Panc1 (cell line): ENCODE data around the gene POM121. TPM values are rescaled to one million over a fixed set of nuclear protein-coding genes. Genes with fewer than 3 reads are reported as not detected.
"Not testable (repeated sequence)": the region's sequence is repeated elsewhere in the genome, so short reads cannot be mapped to it uniquely, and the experiment has no call there.

Experiments used
- ATAC-seq: fragments of 200-7000 bp; cut with Tn5 transposase; 2 replicates; pipeline ENCODE4 v1.9.1; 2020; ENCODE audit warnings: mild to moderate bottlenecking, moderate library complexity
- BruUV-seq: library from RNA; stranded (reverse); fragments of 400-500 nt; replicated peaks from 2 replicates; lab custom pipeline; 2021; lab: Mats Ljungman, UMichigan
- CTCF ChIA-PET: fragments of 300-600 bp; sonication (Branson Sonifier 250); formaldehyde crosslinking; loops from one replicate; lab custom pipeline; 2022; ENCODE audit warnings: antibody characterized with exemption; lab: Charles Lee
- POLR2A ChIA-PET: fragments of 300-600 bp; sonication (Branson Sonifier 250); formaldehyde crosslinking; loops from one replicate; lab custom pipeline; 2022; ENCODE audit warnings: antibody characterized with exemption; lab: Charles Lee
- DNase-seq: peaks from one replicate; pipeline ENCODE4 v3.0.0-alpha.2; 2010; ENCODE audit warnings: low read depth, low spot score
- H3K27ac ChIP-seq: 2 replicates; pipeline ENCODE4 v1.5.1; 2011; ENCODE audit warnings: mild to moderate bottlenecking, low read length, inconsistent platforms
- H3K27me3 ChIP-seq: fragments of 200-500 bp; sonication (Bioruptor generic); 2 replicates; pipeline ENCODE4 v1.6.0; 2014; ENCODE audit warnings: low read length, inconsistent platforms; ENCODE audit not compliant: control insufficient read depth, insufficient read depth
- H3K36me3 ChIP-seq: fragments of 200-500 bp; sonication (Bioruptor generic); 2 replicates; pipeline ENCODE4 v1.5.1; 2014; ENCODE audit warnings: inconsistent platforms, mild to moderate bottlenecking, low read length, moderate library complexity; ENCODE audit not compliant: control insufficient read depth, insufficient read depth
- H3K4me1 ChIP-seq: 2 replicates; pipeline ENCODE4 v1.5.1; 2011; ENCODE audit warnings: inconsistent platforms, mild to moderate bottlenecking, low read length, moderate library complexity; ENCODE audit not compliant: control insufficient read depth, insufficient read depth
- H3K4me3 ChIP-seq, 2 experiments: 2 replicates each; pipeline ENCODE4 v1.5.1; 2011 to 2012; ENCODE audit warnings: low read depth in 2 of 2, low read length in 2 of 2, mild to moderate bottlenecking in 2 of 2, inconsistent platforms in 1 of 2, moderate library complexity in 1 of 2
- H3K9me3 ChIP-seq: fragments of 200-500 bp; sonication (Bioruptor generic); 2 replicates; pipeline ENCODE4 v1.5.1; 2014; ENCODE audit warnings: low read depth, mild to moderate bottlenecking, inconsistent platforms, low read length, moderate library complexity; ENCODE audit not compliant: control insufficient read depth, insufficient read depth
- in situ Hi-C: cut with HindIII; loops from 2 replicates; pipeline ENCODE4 v1.10.0; 2016; ENCODE audit warnings: low sequenced_read_pairs, low pct_unique_long_range_greater_than_20kb
- intact Hi-C: fragments of 100-400 bp; cut with micrococcal nuclease; formaldehyde crosslinking; loops from one replicate; pipeline ENCODE4 v1.10.0; 2022; ENCODE audit not compliant: unreplicated experiment
- total RNA-seq: library from RNA; stranded (reverse); gene quantifications from one replicate; pipeline ENCODE4 v1.2.1, GENCODE V29; 2021; ENCODE audit not compliant: unreplicated experiment

The POM121 gene
- total RNA-seq, 1 experiment from 2014 or later, result 62.4 TPM

GRCh38 chr7:72976434-72976833 is 51.5 kb downstream of the POM121 start:
- BruUV-seq, result TSS peak; percentile 68
- DNase-seq, intact Hi-C loops: not testable (repeated sequence)

GRCh38 chr7:72980382-72980781 is 55.5 kb downstream of the POM121 start:
- H3K27me3 ChIP-seq, intact Hi-C loops, in situ Hi-C loops, H3K4me1 ChIP-seq, POLR2A ChIA-PET, DNase-seq, H3K4me3 ChIP-seq, H3K9me3 ChIP-seq, H3K36me3 ChIP-seq, BruUV-seq, ATAC-seq, H3K27ac ChIP-seq, CTCF ChIA-PET: not testable (repeated sequence)

More at GRCh38 chr7:72976434-72976833, 51.5 kb downstream of the POM121 start:
- H3K9me3 ChIP-seq, in situ Hi-C loops, H3K27me3 ChIP-seq, H3K36me3 ChIP-seq, H3K4me3 ChIP-seq, POLR2A ChIA-PET, ATAC-seq, CTCF ChIA-PET, H3K27ac ChIP-seq, H3K4me1 ChIP-seq: not testable (repeated sequence)

- ATAC-seq, H3K27me3 ChIP-seq, H3K4me1 ChIP-seq, intact Hi-C loops, in situ Hi-C loops, H3K9me3 ChIP-seq, DNase-seq, POLR2A ChIA-PET, CTCF ChIA-PET, H3K27ac ChIP-seq, H3K36me3 ChIP-seq, BruUV-seq, H3K4me3 ChIP-seq: not testable (repeated sequence)
These were observed 57.2 kb downstream of the POM121 start for GRCh38 chr7:72982084-72982483.

GRCh38 chr7:72990146-72990913 is 65.4 kb downstream of the POM121 start:
- ATAC-seq, result peak; percentile 87
- in situ Hi-C loops, H3K9me3 ChIP-seq, H3K4me1 ChIP-seq, BruUV-seq, intact Hi-C loops, POLR2A ChIA-PET, DNase-seq, H3K27ac ChIP-seq, H3K36me3 ChIP-seq, CTCF ChIA-PET, H3K27me3 ChIP-seq, H3K4me3 ChIP-seq: not testable (repeated sequence)

- in situ Hi-C loops, H3K36me3 ChIP-seq, DNase-seq, H3K27me3 ChIP-seq, intact Hi-C loops, H3K9me3 ChIP-seq, BruUV-seq, H3K4me1 ChIP-seq, H3K4me3 ChIP-seq, POLR2A ChIA-PET, CTCF ChIA-PET, ATAC-seq, H3K27ac ChIP-seq: not testable (repeated sequence)
These were observed 70.6 kb downstream of the POM121 start for GRCh38 chr7:72995484-72995883.

- H3K27me3 ChIP-seq, H3K9me3 ChIP-seq, CTCF ChIA-PET, DNase-seq, POLR2A ChIA-PET, H3K4me3 ChIP-seq, BruUV-seq, in situ Hi-C loops, H3K36me3 ChIP-seq, H3K27ac ChIP-seq, H3K4me1 ChIP-seq, intact Hi-C loops: not testable (repeated sequence)
- ATAC-seq, result peak; percentile 69
These were observed 72.6 kb downstream of the POM121 start for GRCh38 chr7:72997447-72997846.

GRCh38 chr7:72997887-72998468 is 73.1 kb downstream of the POM121 start:
- H3K4me3 ChIP-seq, H3K27ac ChIP-seq, intact Hi-C loops, H3K27me3 ChIP-seq, H3K9me3 ChIP-seq, in situ Hi-C loops, POLR2A ChIA-PET, H3K4me1 ChIP-seq, DNase-seq, CTCF ChIA-PET, H3K36me3 ChIP-seq: not testable (repeated sequence)
- peak; percentile 50 for ATAC-seq
- BruUV-seq, result TSS peak; percentile 74
